Epithelial cell of esophagus (primary cell): ENCODE data around the gene GPBAR1.

ENCODE experiments used
- DNase-seq: peaks from one replicate; pipeline ENCODE4 v3.0.0; 2010; ENCODE audit warnings: low read depth
- H3K4me3 ChIP-seq: 2 replicates; pipeline ENCODE4 v1.5.1; 2011; ENCODE audit warnings: mild to moderate bottlenecking, low read length, control low read depth
- CTCF ChIP-seq: IDR thresholded peaks from 2 replicates; pipeline ENCODE4 v1.5.1; 2011; ENCODE audit warnings: low read depth, mild to moderate bottlenecking, low read length, control low read depth, inconsistent platforms; ENCODE audit not compliant: insufficient read depth; ENCODE audit errors: missing control alignments

Gene GPBAR1

DNA sequence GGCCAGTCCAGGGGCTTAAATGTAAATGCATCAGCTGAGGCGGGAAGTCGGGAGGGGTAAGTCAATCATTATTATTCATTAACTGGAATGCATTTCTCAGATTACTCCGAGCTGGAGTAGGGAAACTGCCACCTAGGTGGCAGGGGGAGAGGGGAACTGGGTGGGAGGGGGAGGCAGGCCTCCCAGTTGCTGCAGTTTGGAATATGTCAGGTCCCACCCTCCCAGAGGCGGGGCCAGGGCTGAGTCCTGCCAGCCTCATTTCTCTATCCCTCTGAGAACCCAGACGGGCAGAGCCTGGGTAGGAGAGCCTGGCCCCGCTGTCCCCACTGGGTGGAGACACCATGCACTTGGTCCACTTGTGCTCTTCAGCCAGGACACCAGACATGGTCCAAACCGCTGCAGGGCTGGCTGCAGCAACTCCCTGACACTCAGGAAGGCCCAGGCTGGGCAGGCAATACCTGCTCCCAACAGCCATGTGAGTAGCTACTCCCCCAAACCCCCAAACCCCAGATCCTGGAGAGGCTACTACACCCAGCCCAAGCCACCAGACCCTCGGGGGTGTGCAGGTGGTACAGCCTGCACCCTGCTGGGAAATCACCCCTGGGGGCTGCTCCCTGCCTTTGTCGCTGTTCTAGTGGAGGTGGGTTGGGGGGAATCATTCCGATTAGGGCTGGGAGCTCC is at the start of gene GPBAR1:
GPBAR1 (plus strand) TSS at position 274 of the 681 bp plus-strand sequence. CDS start 1,710 bp downstream, outside the sequence.
- no peak for TF ChIP-seq CTCF
- H3K4me3 ChIP-seq: no peak within 1 kb of the TSS
- no peak for DNase-seq

DNA sequence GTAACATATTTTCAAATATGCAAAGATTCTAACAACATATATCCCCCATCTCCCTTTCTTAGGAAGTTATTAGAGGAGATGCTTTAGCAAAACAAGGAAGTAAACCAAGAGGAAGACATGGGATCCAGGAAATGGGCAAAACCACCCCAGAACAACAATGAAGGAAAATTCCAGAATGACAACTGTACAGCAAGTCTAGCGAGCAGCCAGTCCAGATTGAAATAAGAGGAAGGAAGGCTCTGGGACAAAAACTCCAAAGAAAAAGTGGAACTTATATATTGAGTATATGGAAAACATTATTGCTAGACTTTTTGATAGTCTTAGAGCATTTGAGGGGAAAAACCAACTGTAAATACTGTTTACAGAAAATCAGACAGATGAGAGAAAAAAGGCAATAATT is 46.7 kb upstream of the GPBAR1 start:
- TF ChIP-seq CTCF: no peak
- no peak for DNase-seq
- H3K4me3 ChIP-seq: no peak overlapping the region

- TF ChIP-seq CTCF: no peak
- DNase-seq: no peak
- H3K4me3 ChIP-seq: peak overlapping the region; percentile 99
These were observed 44.5 kb upstream of the GPBAR1 start for GRCh38 chr2:218216336-218216673.

GRCh38 chr2:218216674-218217359 is 44.0 kb upstream of the GPBAR1 start, which contains the start of gene ARPC2:
ARPC2 (plus strand) TSS chr2:218217189; CDS start chr2:218217471, 282 bp downstream.
- DNase-seq: peak; percentile 95
- TF ChIP-seq CTCF: no peak
- H3K4me3 ChIP-seq: peak within 1 kb of the TSS; percentile 99

- peak; percentile 31 for DNase-seq
- H3K4me3 ChIP-seq: peak overlapping the region; percentile 99
- TF ChIP-seq CTCF: no peak
These were observed 43.2 kb upstream of the GPBAR1 start for GRCh38 chr2:218217360-218218267.

DNA sequence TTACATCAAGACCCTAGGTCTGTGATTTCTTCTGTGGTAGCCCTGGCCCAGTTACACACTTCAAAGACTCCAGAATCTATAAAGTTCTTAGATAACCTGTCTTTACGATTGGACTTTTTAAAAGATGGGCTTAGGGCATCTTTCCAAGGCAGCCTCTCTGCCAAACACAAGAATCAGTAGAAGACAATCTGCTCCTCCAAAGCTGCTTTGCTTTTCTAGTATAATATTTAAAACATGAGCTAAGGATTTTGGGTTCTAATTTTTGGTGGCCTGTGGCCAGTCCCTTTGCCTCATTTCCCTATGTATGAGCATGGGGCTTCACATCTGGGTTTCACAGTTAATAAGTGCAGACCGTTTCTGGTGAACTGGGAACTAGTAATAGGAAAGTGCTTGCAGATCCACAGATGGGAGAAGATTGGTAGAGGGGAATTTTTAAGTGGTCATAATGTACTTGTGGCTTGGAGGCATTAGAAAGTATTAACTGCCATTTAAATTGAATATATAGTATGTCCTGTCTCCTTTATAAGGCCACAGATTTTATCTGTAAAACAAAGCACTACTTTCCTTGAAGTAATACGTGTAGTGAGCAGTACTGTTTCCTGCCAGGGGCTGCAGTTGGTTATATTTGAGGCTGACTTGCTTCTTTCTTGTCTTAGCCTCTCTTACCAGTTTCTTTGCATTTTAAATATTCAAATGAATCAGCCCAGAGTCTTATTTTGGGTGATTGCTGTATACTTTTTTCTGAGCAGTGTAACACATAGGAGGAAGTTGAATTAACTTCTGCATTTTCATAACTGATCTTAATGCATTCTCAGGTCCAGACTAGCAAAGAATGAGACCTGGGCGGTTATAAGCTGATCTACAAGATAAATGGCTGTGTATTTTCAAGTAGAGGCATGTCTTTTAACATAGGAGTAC is 42.3 kb upstream of the GPBAR1 start:
- no peak for TF ChIP-seq CTCF
- H3K4me3 ChIP-seq: peak overlapping the region; percentile 99
- peak; percentile 95 for DNase-seq
